Nephron progenitor cell (in vitro differentiated cells): ENCODE data around the gene IGF2R.
"Not testable (repeated sequence)": the region's sequence is repeated elsewhere in the genome, so short reads cannot be mapped to it uniquely, and the experiment has no call there.

Experiments used
- DNase-seq: peaks from one replicate; pipeline ENCODE4 v3.0.0; 2021
- H3K27ac Mint-ChIP-seq: 2 replicates; pipeline ENCODE4 v1.8.0; 2021; ENCODE audit warnings: mild to moderate bottlenecking, moderate library complexity, mixed read lengths
- H3K27me3 Mint-ChIP-seq: 2 replicates; pipeline ENCODE4 v1.8.0; 2021; ENCODE audit warnings: mild to moderate bottlenecking, low read depth, mixed read lengths; ENCODE audit not compliant: poor library complexity
- H3K36me3 Mint-ChIP-seq: 2 replicates; pipeline ENCODE4 v1.8.0; 2021; ENCODE audit warnings: low read depth, mixed read lengths
- H3K4me1 Mint-ChIP-seq: 2 replicates; pipeline ENCODE4 v1.8.0; 2021; ENCODE audit warnings: mixed read lengths
- H3K4me3 Mint-ChIP-seq: 2 replicates; pipeline ENCODE4 v1.8.0; 2021; ENCODE audit warnings: mild to moderate bottlenecking, moderate library complexity, mixed read lengths
- H3K9me3 Mint-ChIP-seq: 2 replicates; pipeline ENCODE4 v1.8.0; 2021; ENCODE audit warnings: mild to moderate bottlenecking, moderate library complexity, mixed read lengths
- TF ChIP-seq, protein P1 (sequence below): fragments of 200-600 bp; sonication (generic); IDR thresholded peaks from 2 replicates; pipeline ENCODE4 v1.5.0; 2021; ENCODE audit warnings: antibody characterized with exemption

IGF2R gene

DNA sequence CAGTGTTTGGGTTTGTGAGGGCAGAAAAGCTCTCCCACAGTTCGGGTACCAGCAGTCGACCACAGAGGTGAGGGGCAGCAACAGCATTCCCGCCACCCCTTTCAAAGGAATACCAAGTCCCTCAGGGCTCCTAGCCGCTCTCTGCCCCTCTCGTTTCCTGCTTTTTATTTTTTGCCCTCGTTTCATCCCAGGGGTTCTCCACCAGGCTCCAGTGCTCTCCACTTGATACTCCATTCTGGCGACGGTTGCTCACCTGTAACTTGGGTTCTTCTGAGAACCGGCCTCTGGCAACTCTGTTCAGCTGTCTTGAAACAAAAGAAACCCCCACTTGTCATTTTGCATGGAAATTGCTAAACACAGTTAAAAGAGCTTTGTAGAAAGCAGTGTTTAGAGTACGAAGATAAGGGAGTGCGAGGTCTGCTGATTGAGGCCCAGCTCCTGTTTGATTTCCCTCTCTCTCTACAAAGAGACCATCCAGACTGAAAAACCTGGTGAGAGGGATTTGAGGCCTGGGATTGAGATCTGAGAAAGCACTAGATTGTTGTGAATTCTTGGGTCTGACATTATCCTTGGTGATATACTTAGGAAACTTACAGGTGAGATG, 28.7 kb downstream of the IGF2R start:
- DNase-seq, result no peak
- Mint-ChIP-seq H3K4me3 (no peak overlapping the region), H3K9me3 (peaks cover 59% of the 10 kb centered on the region), H3K27me3 (no peaks in the 10 kb centered on the region), H3K27ac (peak overlapping the region; percentile 91), H3K36me3 (peaks cover 87% of the 10 kb centered on the region), H3K4me1 (peaks cover 7% of the 10 kb centered on the region)
- TF ChIP-seq, protein P1, sequence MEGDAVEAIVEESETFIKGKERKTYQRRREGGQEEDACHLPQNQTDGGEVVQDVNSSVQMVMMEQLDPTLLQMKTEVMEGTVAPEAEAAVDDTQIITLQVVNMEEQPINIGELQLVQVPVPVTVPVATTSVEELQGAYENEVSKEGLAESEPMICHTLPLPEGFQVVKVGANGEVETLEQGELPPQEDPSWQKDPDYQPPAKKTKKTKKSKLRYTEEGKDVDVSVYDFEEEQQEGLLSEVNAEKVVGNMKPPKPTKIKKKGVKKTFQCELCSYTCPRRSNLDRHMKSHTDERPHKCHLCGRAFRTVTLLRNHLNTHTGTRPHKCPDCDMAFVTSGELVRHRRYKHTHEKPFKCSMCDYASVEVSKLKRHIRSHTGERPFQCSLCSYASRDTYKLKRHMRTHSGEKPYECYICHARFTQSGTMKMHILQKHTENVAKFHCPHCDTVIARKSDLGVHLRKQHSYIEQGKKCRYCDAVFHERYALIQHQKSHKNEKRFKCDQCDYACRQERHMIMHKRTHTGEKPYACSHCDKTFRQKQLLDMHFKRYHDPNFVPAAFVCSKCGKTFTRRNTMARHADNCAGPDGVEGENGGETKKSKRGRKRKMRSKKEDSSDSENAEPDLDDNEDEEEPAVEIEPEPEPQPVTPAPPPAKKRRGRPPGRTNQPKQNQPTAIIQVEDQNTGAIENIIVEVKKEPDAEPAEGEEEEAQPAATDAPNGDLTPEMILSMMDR, result no peak

DNA sequence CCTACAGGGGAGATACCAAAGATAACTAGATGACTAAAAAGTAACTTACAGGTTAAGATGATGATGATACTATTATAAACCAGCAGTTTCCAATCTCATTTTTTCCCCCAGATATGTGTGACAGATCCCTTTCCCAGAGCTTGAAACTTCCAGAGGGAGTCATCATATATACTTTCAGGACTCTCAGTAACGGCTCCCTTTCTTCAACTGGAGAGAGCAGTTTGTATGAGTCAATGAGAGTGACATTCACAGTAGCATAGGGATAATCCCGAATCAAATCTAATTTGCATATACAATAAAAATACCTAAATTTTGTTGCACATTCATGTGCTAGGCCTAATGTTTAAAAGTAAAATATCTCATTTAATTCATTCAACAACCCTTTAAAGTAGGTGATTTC, 29.7 kb downstream of the IGF2R start:
- Mint-ChIP-seq H3K9me3 (peaks cover 55% of the 10 kb centered on the region), H3K27ac (peak overlapping the region; percentile 31), H3K4me1 (peaks cover 7% of the 10 kb centered on the region), H3K36me3 (peaks cover 84% of the 10 kb centered on the region), H3K4me3 (no peak overlapping the region), H3K27me3 (no peaks in the 10 kb centered on the region)
- DNase-seq, result no peak
- TF ChIP-seq, protein P1, result no peak

DNA sequence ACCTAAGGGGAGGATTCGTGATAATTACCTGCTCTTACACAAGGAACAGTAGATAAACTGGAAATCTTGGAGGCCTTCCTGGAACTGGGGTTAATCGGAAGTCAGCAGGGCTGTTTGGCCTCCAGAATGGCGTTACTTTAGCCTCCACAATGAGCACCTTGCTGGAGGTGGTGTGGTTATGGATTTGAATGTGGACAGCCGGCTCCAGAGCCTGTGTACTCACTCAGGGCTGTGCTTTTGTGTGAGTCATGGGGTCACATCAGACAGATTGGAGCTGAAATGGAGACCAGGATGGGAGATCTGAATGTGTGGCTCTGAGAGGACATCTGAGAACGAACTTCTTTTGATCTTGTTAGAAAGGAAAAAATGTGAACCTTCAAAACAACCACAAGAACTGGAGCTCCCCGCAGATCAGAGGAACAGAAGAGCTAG, 30.4 kb downstream of the IGF2R start:
- Mint-ChIP-seq H3K9me3 (peaks cover 55% of the 10 kb centered on the region), H3K4me1 (peaks cover 7% of the 10 kb centered on the region), H3K4me3 (no peak overlapping the region), H3K36me3 (peaks cover 84% of the 10 kb centered on the region), H3K27ac (no peak overlapping the region), H3K27me3 (no peaks in the 10 kb centered on the region)
- no peak for DNase-seq
- TF ChIP-seq, protein P1, result no peak

DNA sequence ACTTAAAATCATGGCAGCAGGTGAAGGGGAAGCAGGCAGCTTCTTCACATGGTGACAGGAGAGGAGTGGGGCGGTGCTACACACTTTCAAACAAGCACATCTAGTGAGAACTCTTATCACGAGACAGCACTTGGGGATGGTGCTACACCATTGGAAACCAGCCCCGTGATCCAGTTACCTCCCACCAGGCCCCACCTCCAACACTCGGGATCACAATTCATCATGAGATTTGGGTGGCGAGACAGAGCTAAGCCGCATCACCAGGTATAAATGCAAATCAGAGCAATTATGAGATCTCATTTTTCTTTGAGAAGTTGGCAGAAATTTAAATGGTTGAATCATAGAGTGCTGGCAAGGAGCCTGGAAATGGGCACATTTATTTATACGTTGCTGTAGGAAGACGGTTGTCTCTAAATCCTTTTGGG, 31.4 kb downstream of the IGF2R start:
- Mint-ChIP-seq H3K27ac (peak overlapping the region; percentile 54), H3K27me3 (no peaks in the 10 kb centered on the region), H3K9me3 (peaks cover 54% of the 10 kb centered on the region), H3K36me3 (peaks cover 83% of the 10 kb centered on the region), H3K4me3 (no peak overlapping the region), H3K4me1 (peaks cover 7% of the 10 kb centered on the region)
- DNase-seq, result no peak
- TF ChIP-seq, protein P1, result no peak

DNA sequence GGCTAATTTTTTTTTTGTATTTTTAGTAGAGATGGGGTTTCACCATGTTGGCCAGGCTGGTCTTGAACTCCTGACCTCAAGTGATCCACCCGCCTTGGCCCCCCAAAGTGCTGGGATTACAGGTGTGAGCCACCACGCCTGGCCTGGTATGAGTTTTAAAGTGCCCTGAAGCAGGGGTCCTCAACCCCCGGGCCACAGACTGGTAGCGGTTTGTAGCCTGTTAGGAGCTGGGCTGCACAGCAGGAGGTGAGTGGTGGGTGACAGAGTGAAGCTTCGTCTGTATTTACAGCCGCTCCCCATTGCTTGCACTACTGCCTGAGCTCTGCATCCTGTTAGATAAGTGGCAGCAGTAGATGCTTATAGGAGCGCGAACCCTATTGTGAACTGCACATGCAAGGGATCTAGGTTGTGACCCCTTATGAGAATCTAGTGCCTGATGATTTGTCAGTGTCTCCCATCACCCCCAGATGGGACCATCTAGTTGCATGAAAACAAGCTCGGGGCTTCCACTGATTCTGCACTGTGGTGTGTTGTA, 32.1 kb downstream of the IGF2R start:
- not testable (repeated sequence) for DNase-seq, H3K27me3 Mint-ChIP-seq, H3K27ac Mint-ChIP-seq, H3K4me1 Mint-ChIP-seq, H3K4me3 Mint-ChIP-seq
- H3K36me3 Mint-ChIP-seq, result peaks cover 76% of the 10 kb centered on the region
- peaks cover 47% of the 10 kb centered on the region for H3K9me3 Mint-ChIP-seq

DNA sequence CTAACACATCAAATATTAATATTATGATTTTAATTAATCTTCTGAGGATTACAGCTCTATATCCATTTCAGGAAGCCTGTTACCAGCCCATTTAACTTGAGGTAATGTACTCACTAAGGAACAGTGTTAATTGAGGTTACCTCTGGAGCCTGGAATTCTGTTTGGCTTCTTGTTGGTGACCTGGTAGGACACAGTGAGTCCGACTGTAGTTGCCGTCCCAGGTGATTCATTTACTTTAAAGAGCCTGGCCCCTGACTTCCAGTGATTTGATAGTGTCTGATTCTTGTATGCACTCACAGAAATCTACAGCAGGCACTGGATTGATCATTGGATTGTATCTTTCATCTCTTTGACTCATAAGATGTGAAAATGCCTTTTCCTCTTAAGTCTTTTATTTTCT, 34.0 kb downstream of the IGF2R start:
- H3K36me3 Mint-ChIP-seq, result peaks cover 79% of the 10 kb centered on the region
- TF ChIP-seq, protein P1, result no peak
- H3K27ac Mint-ChIP-seq, result no peak overlapping the region
- H3K4me3 Mint-ChIP-seq, result no peak overlapping the region
- H3K9me3 Mint-ChIP-seq, result peaks cover 59% of the 10 kb centered on the region
- H3K4me1 Mint-ChIP-seq, result no peaks in the 10 kb centered on the region
- DNase-seq, result no peak
- H3K27me3 Mint-ChIP-seq, result no peaks in the 10 kb centered on the region
